ENCODE results near the gene INSYN2B.

INSYN2B gene

GRCh38 chr5:169856571-169856970, 123.7 kb downstream of the INSYN2B start:
- no peaks in the 10 kb centered on the region for H3K36me3 ChIP-seq (replicated peaks; ENCODE audit: insufficient read depth, low read length)
- H3K9me2 ChIP-seq (replicated peaks; ENCODE audit: insufficient read depth, low read length), result no peaks in the 10 kb centered on the region
- H3K4me2 ChIP-seq (ENCODE audit: low read depth, low read length), result no peak overlapping the region
- H2AFZ ChIP-seq (ENCODE audit: low read length), result no peak overlapping the region
- no peaks in the 10 kb centered on the region for H3F3A ChIP-seq (ENCODE audit: insufficient read depth, low read length)
- H3K9ac ChIP-seq (ENCODE audit: low read length), result no peak overlapping the region
- no peak overlapping the region for H3K27ac ChIP-seq (ENCODE audit: low read length)
- TF ChIP-seq EZH2 (optimal IDR thresholded peaks at IDR 0.05; ENCODE audit: low read depth, low read length), result no peak
- H4K20me1 ChIP-seq (ENCODE audit: insufficient read depth, low read length), result no peaks in the 10 kb centered on the region
- H3K9me3 ChIP-seq (replicated peaks; ENCODE audit: insufficient read depth, low read length), result no peaks in the 10 kb centered on the region
- H3K79me2 ChIP-seq (ENCODE audit: low read length), result no peaks in the 10 kb centered on the region
- no peaks in the 10 kb centered on the region for H3K27me3 ChIP-seq (replicated peaks; ENCODE audit: insufficient read depth, low read length)
- H3K4me3 ChIP-seq (ENCODE audit: low read length), result no peak overlapping the region
- DNase-seq, result no peak
- no peaks in the 10 kb centered on the region for H3K4me1 ChIP-seq (ENCODE audit: low read length)

- no peak for DNase-seq
- Histone ChIP-seq H3K9me3 (replicated peaks; ENCODE audit: insufficient read depth, low read length) (no peaks in the 10 kb centered on the region), H3K4me2 (ENCODE audit: low read depth, low read length) (no peak overlapping the region), H2AFZ (ENCODE audit: low read length) (no peak overlapping the region), H3K27me3 (replicated peaks; ENCODE audit: insufficient read depth, low read length) (no peaks in the 10 kb centered on the region), H3K9me2 (replicated peaks; ENCODE audit: insufficient read depth, low read length) (no peaks in the 10 kb centered on the region), H3F3A (ENCODE audit: insufficient read depth, low read length) (no peaks in the 10 kb centered on the region), H3K9ac (ENCODE audit: low read length) (no peak overlapping the region), H3K4me3 (ENCODE audit: low read length) (no peak overlapping the region), H3K79me2 (ENCODE audit: low read length) (no peaks in the 10 kb centered on the region), H3K27ac (ENCODE audit: low read length) (no peak overlapping the region), H3K36me3 (replicated peaks; ENCODE audit: insufficient read depth, low read length) (no peaks in the 10 kb centered on the region), H3K4me1 (ENCODE audit: low read length) (no peaks in the 10 kb centered on the region), H4K20me1 (ENCODE audit: insufficient read depth, low read length) (no peaks in the 10 kb centered on the region)
- TF ChIP-seq EZH2phosphoT487 (IDR thresholded peaks at IDR 0.05; ENCODE audit: low read length) (no peak), EZH2 (optimal IDR thresholded peaks at IDR 0.05; ENCODE audit: low read depth, low read length) (no peak), CTCF (IDR thresholded peaks at IDR 0.05; ENCODE audit: low read length) (no peak)
Measured at GRCh38 chr5:169851321-169851850, 128.9 kb downstream of the INSYN2B start.

GRCh38 chr5:169850409-169850808, 129.9 kb downstream of the INSYN2B start:
- H2AFZ ChIP-seq (ENCODE audit: low read length), result no peak overlapping the region
- H3K27me3 ChIP-seq (replicated peaks; ENCODE audit: insufficient read depth, low read length), result no peaks in the 10 kb centered on the region
- H3K9me2 ChIP-seq (replicated peaks; ENCODE audit: insufficient read depth, low read length), result no peaks in the 10 kb centered on the region
- no peaks in the 10 kb centered on the region for H3K9me3 ChIP-seq (replicated peaks; ENCODE audit: insufficient read depth, low read length)
- H3K4me1 ChIP-seq (ENCODE audit: low read length), result no peaks in the 10 kb centered on the region
- H3K9ac ChIP-seq (ENCODE audit: low read length), result no peak overlapping the region
- no peaks in the 10 kb centered on the region for H3K79me2 ChIP-seq (ENCODE audit: low read length)
- H3K36me3 ChIP-seq (replicated peaks; ENCODE audit: insufficient read depth, low read length), result no peaks in the 10 kb centered on the region
- no peak overlapping the region for H3K4me2 ChIP-seq (ENCODE audit: low read depth, low read length)
- H3K4me3 ChIP-seq (ENCODE audit: low read length), result no peak overlapping the region
- H4K20me1 ChIP-seq (ENCODE audit: insufficient read depth, low read length), result no peaks in the 10 kb centered on the region
- no peaks in the 10 kb centered on the region for H3F3A ChIP-seq (ENCODE audit: insufficient read depth, low read length)
- TF ChIP-seq EZH2phosphoT487 (IDR thresholded peaks at IDR 0.05; ENCODE audit: low read length) (no peak), EZH2 (optimal IDR thresholded peaks at IDR 0.05; ENCODE audit: low read depth, low read length) (no peak), CTCF (IDR thresholded peaks at IDR 0.05; ENCODE audit: low read length) (no peak)
- no peak overlapping the region for H3K27ac ChIP-seq (ENCODE audit: low read length)
- DNase-seq, result no peak

GRCh38 chr5:169848792-169849191, 131.5 kb downstream of the INSYN2B start:
- no peaks in the 10 kb centered on the region for H3F3A ChIP-seq (ENCODE audit: insufficient read depth, low read length)
- H3K79me2 ChIP-seq (ENCODE audit: low read length), result no peaks in the 10 kb centered on the region
- no peaks in the 10 kb centered on the region for H3K9me3 ChIP-seq (replicated peaks; ENCODE audit: insufficient read depth, low read length)
- no peaks in the 10 kb centered on the region for H3K4me1 ChIP-seq (ENCODE audit: low read length)
- H3K4me2 ChIP-seq (ENCODE audit: low read depth, low read length), result no peak overlapping the region
- no peaks in the 10 kb centered on the region for H4K20me1 ChIP-seq (ENCODE audit: insufficient read depth, low read length)
- H2AFZ ChIP-seq (ENCODE audit: low read length), result no peak overlapping the region
- no peaks in the 10 kb centered on the region for H3K27me3 ChIP-seq (replicated peaks; ENCODE audit: insufficient read depth, low read length)
- no peak overlapping the region for H3K27ac ChIP-seq (ENCODE audit: low read length)
- no peak overlapping the region for H3K4me3 ChIP-seq (ENCODE audit: low read length)
- H3K9me2 ChIP-seq (replicated peaks; ENCODE audit: insufficient read depth, low read length), result no peaks in the 10 kb centered on the region
- TF ChIP-seq EZH2 (optimal IDR thresholded peaks at IDR 0.05; ENCODE audit: low read depth, low read length), result no peak
- TF ChIP-seq EZH2phosphoT487 (IDR thresholded peaks at IDR 0.05; ENCODE audit: low read length), result no peak
- TF ChIP-seq CTCF (IDR thresholded peaks at IDR 0.05; ENCODE audit: low read length), result no peak
- no peak for DNase-seq
- no peak overlapping the region for H3K9ac ChIP-seq (ENCODE audit: low read length)
- no peaks in the 10 kb centered on the region for H3K36me3 ChIP-seq (replicated peaks; ENCODE audit: insufficient read depth, low read length)
